ENCODE data around the gene THBS3. TPM values are rescaled to one million over a fixed set of nuclear protein-coding genes. Genes with fewer than 3 reads are reported as not detected.

Gene THBS3
- total and polyA plus RNA-seq, 2 of the 4 experiments (the other 2 are of a cell fraction), result 15.1 to 30.4 TPM

DNA sequence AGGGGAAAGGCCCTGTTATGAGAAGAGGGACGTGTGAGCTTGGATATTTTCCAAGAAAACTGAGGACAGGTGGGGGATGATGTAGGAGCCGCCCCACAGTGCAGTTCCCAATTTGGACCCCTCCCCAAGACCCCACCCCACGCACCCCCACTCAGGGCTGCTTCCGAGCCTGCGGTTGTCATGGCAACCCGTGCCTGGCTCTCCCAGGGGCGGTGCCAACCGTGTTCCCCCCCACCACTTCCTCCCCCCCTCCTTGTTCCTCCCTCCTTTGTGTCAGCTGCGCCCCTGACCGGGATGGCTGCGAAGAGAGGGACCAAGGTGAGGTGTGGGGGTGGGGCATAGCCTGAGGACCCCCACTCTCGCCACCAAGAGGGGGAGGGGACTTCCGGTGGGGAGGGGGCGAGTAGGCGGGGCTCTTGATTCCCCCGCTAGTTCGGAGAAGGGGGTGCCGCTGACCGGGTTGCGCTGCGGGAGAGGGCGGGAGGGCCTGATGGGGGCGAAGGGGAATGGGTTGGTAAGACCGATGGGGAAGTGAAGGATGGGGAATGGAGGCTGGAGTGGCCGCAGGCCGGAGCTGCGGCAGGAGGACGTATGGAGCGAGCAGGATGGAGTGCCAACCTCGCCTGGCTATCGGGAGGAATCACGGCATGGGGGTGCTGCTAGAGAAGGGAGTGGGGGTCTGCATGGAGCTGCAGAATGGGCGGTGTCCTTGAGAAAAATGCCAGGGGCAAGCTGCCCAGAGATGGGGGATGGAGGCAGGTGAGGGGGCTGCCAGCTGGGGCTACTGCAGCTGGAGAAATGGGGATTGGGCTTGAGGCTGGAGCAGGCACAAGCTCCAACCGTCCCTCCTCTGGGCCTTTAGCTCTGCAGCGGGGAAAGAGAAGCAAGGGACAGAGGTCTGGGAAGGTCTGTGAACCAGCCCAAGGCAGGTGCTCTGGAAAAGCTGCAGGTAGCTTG, 33.1 kb downstream of the THBS3 start:
- H3K27me3 ChIP-seq (ENCODE audit: control insufficient read depth, insufficient read depth, low read length), result no peaks in the 10 kb centered on the region
- no TSS peak for BruUV-seq (replicated peaks)
- peaks cover 0 to 46% of the 10 kb centered on the region in 2 experiments; a peak in 3 of 4 replicates for H3K79me1 ChIP-seq (ENCODE audit: low read depth in 1 of 2, low read length in 2 of 2)
- H4K8ac ChIP-seq (ENCODE audit: low read depth in 2 of 2, low read length in 2 of 2), result peak overlapping the region; percentile 10 to 98
- peak overlapping the region; percentile 78 for H3K4ac ChIP-seq (ENCODE audit: low read depth, low read length)
- in situ Hi-C loops (cut with MboI; ENCODE audit: low sequenced_read_pairs), result no loop called here
- no peak overlapping the region for H3K56ac ChIP-seq (ENCODE audit: extremely low read depth, insufficient read depth, low read length)
- H3K4me2 ChIP-seq (ENCODE audit: low read depth, low read length), result peak overlapping the region; percentile 94
- DNase-seq (peak; percentile 15), ATAC-seq (ENCODE audit: low read depth) (peak; percentile 3; the same call in 1 of the 2 replicates)
- intact Hi-C loops (cut with micrococcal nuclease), result loop anchor here (10.0 kb wide), 2 partner anchors 200 to 420 kb away; partner anchors contain the start of genes CKS1B and SHC1
- H2AK5ac ChIP-seq (ENCODE audit: low read depth, low read length), result peak overlapping the region; percentile 84
- peak overlapping the region; percentile 96 for H2AK9ac ChIP-seq (replicated peaks; ENCODE audit: low read depth, low read length, poor library complexity)
- peaks cover 33% of the 10 kb centered on the region for H3K36me3 ChIP-seq (ENCODE audit: control insufficient read depth, insufficient read depth, low read length)
- no peak overlapping the region for H2BK5ac ChIP-seq (ENCODE audit: low read depth, low read length, poor library complexity, severe bottlenecking)
- no peak overlapping the region; the same call in 1 of the 2 replicates for H3K18ac ChIP-seq (ENCODE audit: low read depth, low read length)
- H2BK120ac ChIP-seq (ENCODE audit: low read depth, low read length), result peak overlapping the region; percentile 20; the same call in 1 of the 2 replicates
- no peak overlapping the region for H2BK15ac ChIP-seq (ENCODE audit: low read depth, low read length)
- H3K9ac ChIP-seq (ENCODE audit: low read depth, low read length), result peak overlapping the region; percentile 67
- peak overlapping the region; percentile 96 for H2AFZ ChIP-seq (replicated peaks; ENCODE audit: low read length, poor library complexity)
- ChIA-PET CTCF (interaction anchor here (0.5 to 1.5 kb wide), 3 partner anchors 19 to 85 kb away, joined by 4 to 6 read pairs (median 5); partner anchors contain the start of gene THBS3), POLR2A (ENCODE audit: unreplicated experiment) (no interaction called here)
- 8% methylated on average over 17 of the region's 35 CpGs; no CpG with 5 or more reads in 1 of the 2 experiments for WGBS, 2 experiments (ENCODE audit: extremely low coverage in 2 of 2, insufficient read length in 1 of 2)
- peaks cover 2% of the 10 kb centered on the region; the same call in 1 of the 2 replicates for H3K9me1 ChIP-seq (ENCODE audit: insufficient read depth, low read length)
- H3K14ac ChIP-seq (replicated peaks; ENCODE audit: low read depth, low read length), result peak overlapping the region; percentile 61
- peak overlapping the region; percentile 66; the same call in 1 of the 2 replicates for H3K23ac ChIP-seq (ENCODE audit: low read depth, low read length)
- peak overlapping the region; percentile 59 for H3K27ac ChIP-seq (ENCODE audit: insufficient read depth, low read length)
- H4K91ac ChIP-seq (ENCODE audit: insufficient read depth, low read depth, low read length), result peak overlapping the region; percentile 77; the same call in 1 of the 2 replicates
- no peak overlapping the region for H2BK20ac ChIP-seq (ENCODE audit: low read depth, low read length)
- dilution Hi-C loops (cut with HindIII; ENCODE audit: low sequenced_read_pairs, unreplicated experiment), result no loop called here
- H3K4me1 ChIP-seq (ENCODE audit: control insufficient read depth, insufficient read depth, low read length), result peaks cover 3% of the 10 kb centered on the region
- no peak for TF ChIP-seq SMC3 (IDR thresholded peaks at IDR 0.05; ENCODE audit: low read depth, low read length)
- TF ChIP-seq RAD21 (IDR thresholded peaks at IDR 0.05; ENCODE audit: low read length), result no peak
- TF ChIP-seq, protein P1, sequence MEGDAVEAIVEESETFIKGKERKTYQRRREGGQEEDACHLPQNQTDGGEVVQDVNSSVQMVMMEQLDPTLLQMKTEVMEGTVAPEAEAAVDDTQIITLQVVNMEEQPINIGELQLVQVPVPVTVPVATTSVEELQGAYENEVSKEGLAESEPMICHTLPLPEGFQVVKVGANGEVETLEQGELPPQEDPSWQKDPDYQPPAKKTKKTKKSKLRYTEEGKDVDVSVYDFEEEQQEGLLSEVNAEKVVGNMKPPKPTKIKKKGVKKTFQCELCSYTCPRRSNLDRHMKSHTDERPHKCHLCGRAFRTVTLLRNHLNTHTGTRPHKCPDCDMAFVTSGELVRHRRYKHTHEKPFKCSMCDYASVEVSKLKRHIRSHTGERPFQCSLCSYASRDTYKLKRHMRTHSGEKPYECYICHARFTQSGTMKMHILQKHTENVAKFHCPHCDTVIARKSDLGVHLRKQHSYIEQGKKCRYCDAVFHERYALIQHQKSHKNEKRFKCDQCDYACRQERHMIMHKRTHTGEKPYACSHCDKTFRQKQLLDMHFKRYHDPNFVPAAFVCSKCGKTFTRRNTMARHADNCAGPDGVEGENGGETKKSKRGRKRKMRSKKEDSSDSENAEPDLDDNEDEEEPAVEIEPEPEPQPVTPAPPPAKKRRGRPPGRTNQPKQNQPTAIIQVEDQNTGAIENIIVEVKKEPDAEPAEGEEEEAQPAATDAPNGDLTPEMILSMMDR (conservative IDR thresholded peaks at IDR 0.05; ENCODE audit: low read depth, low read length), result no peak
- no peak for TF ChIP-seq RCOR1 (IDR thresholded peaks at IDR 0.05; ENCODE audit: insufficient replicate concordance, low read length)
- TF ChIP-seq, protein P2, sequence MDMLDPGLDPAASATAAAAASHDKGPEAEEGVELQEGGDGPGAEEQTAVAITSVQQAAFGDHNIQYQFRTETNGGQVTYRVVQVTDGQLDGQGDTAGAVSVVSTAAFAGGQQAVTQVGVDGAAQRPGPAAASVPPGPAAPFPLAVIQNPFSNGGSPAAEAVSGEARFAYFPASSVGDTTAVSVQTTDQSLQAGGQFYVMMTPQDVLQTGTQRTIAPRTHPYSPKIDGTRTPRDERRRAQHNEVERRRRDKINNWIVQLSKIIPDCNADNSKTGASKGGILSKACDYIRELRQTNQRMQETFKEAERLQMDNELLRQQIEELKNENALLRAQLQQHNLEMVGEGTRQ (IDR thresholded peaks at IDR 0.05; ENCODE audit: low read depth, low read length), result no peak
- TF ChIP-seq, protein P3, sequence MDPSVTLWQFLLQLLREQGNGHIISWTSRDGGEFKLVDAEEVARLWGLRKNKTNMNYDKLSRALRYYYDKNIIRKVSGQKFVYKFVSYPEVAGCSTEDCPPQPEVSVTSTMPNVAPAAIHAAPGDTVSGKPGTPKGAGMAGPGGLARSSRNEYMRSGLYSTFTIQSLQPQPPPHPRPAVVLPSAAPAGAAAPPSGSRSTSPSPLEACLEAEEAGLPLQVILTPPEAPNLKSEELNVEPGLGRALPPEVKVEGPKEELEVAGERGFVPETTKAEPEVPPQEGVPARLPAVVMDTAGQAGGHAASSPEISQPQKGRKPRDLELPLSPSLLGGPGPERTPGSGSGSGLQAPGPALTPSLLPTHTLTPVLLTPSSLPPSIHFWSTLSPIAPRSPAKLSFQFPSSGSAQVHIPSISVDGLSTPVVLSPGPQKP (IDR thresholded peaks at IDR 0.05; ENCODE audit: borderline replicate concordance, low read depth, low read length), result no peak
- no peak for TF ChIP-seq MXI1 (IDR thresholded peaks at IDR 0.05; ENCODE audit: borderline replicate concordance, low read depth, low read length)
- TF ChIP-seq MAFK (IDR thresholded peaks at IDR 0.05; ENCODE audit: low read depth, low read length), result no peak
- TF ChIP-seq MAZ (IDR thresholded peaks at IDR 0.05; ENCODE audit: borderline replicate concordance, low read depth, low read length), result no peak; the same call in 1 of the 2 replicates
- no peak for TF ChIP-seq FOS (IDR thresholded peaks at IDR 0.05; ENCODE audit: low read depth, low read length)
- no peak for TF ChIP-seq CEBPB (IDR thresholded peaks at IDR 0.05; ENCODE audit: low read depth, low read length)
- peak overlapping the region; percentile 92 for H4K5ac ChIP-seq (ENCODE audit: low read depth, low read length)
- H3K9me3 ChIP-seq (ENCODE audit: control insufficient read depth, insufficient read depth, low read length), result no peaks in the 10 kb centered on the region
- H3K4me3 ChIP-seq (ENCODE audit: insufficient read depth, low read depth, low read length), result peak overlapping the region; percentile 81
- no peaks in the 10 kb centered on the region for H4K20me1 ChIP-seq (ENCODE audit: insufficient read depth, low read length)
